ENCODE results near the gene CORO2A.
"Not testable (repeated sequence)": the region's sequence is repeated elsewhere in the genome, so short reads cannot be mapped to it uniquely, and the experiment has no call there.

Gene CORO2A

DNA sequence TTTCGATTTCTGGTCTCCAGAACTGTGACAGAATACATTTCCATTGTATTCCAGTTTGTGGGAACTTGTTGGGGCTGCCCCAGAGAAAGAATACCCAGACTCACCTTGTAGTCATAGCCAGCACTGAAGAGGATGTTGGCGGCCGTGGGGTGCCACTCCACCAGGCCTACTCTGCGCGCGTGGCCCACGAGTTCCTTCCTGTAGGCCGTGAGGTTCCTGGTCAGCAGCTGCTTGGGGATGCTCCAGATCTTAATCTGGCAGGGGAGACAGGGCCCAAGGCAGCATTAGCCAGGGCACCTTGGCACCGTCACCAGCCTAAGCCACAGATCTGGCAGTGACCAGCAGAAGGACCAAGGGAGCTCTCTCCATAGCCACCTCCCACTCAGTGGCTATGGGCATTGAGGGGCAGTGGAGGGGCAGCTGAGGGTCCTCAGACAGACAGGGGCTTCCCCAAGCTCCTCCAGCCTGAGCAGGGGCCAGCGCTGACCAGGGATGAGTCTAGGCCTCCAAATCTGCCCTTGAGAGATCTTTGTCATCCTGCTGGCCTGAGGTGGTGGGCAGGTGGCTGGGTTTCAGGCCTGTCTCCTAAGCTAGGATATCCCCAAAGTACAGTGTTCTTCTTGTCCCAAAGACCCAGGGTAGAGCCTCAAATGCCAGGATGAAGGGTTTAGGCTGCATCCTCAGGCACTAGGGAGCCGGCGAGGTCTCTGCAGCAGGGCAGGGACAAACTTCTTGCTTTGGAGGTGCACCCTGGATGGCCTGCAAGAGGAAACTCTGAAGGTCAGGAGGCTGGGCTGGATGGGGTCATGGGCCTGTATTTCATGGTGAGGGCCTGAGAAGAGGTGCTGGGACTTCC is 57.5 kb downstream of the CORO2A start:
- DNase-seq, result no peak

DNA sequence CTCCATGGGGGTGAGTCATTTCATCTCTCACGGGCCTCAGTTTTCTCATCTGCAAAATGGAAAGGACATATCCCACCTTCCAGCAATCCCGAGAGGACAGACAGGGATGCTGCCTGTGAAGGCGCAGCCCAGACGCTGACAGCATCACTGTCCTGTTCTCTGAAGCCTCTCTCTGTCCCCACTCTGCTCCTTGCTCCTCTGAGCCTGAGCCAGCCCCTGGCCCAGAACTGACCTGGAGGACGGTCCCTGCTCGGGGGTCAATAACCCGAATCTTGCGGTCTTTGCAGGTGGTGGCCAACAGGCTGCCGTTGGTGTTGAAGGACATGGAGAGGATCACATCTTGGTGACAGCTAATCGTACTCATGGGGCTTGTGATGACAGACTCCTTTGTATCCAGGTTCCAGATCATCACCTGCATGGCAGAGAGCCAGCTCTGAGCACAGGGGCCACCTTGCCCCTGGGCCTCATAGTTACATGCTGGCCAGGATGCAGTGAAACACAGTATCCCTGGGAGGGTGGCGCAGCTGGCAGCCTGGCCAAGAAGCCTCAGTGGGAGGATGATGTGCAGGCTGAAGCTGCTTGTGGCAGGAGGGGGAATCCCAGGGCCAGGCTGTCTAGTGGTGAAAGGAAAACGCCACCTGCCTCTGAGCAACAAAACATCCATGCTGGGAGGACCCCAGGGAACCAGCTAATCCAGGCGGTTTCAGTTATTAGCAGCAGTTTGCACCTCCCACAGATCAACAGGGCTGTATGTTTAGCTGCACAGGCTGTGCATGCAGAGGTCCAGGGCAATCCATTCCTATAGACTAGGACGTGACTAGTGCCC is 59.4 kb downstream of the CORO2A start:
- DNase-seq, result no peak

DNA sequence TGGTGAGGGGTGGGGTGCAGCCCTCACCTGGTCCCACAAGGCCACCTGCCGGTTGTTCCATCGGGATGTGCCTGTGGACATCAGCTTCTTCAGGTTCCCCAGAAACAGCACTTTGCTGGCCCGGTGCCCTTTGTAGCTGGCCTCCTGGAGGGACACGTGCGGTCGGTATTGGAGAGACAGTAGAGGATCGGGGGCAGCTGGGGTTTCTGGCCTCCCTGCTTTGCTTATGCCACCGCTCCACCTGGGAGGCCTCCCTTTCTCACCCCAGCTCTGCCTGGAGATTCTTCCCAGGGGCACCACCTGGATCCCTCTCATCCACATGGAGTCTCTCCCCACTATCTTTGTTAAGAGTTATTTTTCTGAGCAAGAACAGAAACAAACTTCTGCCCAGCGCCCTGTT is 60.3 kb downstream of the CORO2A start:
- DNase-seq, result no peak

- no peak for DNase-seq
Observed at GRCh38 chr9:98130576-98131228, 61.7 kb downstream of the CORO2A start.

DNA sequence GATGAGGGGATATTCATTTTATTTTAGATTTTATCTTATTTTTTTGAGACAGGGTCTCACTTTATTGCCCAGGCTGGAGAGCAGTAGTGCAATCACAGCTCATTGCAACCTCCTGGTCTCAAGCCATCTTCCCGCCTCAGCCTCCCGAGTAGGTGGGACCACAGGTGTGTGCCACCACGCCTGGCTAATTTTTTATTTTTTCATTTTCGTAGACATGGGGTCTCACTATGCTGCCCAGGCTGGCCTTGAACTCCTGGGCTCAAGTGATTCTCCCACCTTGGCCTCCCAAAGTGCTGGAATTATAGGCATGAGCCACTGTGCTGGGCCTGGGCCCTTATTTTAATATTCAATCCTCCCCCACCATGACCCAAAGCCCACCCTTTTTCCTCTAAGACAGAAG is 62.4 kb downstream of the CORO2A start:
- not testable (repeated sequence) for DNase-seq

- no peak for DNase-seq
Observed at GRCh38 chr9:98129451-98129881, 63.0 kb downstream of the CORO2A start.

DNA sequence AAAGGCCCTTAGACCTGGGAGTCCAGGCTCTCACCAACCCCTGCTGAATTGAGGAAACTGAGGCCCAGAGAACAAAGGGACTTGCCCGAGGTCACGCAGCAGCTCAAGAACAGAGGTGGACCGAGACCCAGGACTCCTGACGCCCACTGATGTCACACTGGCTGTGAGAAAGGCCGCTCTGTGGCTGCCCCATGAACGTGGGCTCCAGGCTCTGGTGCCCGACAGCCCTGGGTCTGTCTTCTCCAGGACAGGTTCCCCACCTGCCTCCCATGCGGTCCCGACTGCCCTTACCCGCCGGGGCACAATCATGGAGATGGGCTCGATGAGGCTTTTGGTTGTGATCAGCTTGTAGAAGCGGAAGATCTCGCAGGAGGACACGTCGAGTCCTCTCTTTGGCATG is 64.1 kb downstream of the CORO2A start:
- no peak for DNase-seq

GRCh38 chr9:98127226-98127625 is 65.2 kb downstream of the CORO2A start:
- no peak for DNase-seq

- no peak for DNase-seq
Observed at GRCh38 chr9:98124637-98125426, 67.6 kb downstream of the CORO2A start.

- not testable (repeated sequence) for DNase-seq
Observed at GRCh38 chr9:98124091-98124490, 68.3 kb downstream of the CORO2A start.

DNA sequence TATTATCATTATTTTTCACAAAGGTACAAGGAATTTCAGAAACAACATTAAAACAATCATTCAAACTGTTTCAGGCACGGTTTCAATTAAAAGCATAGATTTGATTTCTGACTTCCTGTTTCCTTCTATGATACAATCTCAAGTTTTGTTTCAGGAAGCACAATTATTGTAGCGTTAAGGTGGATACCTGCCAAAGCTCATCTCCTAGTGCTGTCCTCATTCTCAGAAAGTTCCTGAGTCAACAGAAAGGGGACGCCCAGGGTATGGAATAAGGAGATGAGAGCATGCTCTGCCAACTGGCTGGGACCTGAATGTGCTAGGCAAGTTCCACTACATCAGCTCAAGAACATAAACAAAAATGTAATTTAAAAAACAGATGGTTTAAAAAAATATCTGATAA is 71.4 kb downstream of the CORO2A start:
- peak; percentile 48 for DNase-seq

DNA sequence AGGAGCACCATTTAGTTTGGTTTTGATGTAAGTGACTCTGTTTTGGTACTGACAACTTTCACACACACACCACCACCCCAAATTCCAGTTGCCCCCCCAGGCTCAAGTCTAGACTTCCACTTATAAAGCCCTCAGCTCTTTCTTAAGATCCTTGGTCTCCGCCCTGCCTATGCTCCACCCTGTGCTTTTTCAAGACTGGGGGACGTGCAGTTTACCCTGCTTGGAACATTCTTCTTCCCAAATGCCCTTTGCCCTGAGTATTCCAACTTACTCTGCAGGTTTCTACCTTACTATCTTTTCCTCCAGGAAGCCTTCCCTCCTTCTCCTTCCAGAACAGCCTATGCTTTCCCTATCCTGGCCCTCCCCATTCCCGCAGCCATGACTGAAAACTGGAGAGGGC is 72.0 kb downstream of the CORO2A start:
- no peak for DNase-seq

GRCh38 chr9:98118640-98119601 is 73.5 kb downstream of the CORO2A start, which contains the start of gene TRIM14:
Gene TRIM14 (minus strand): TSS chr9:98119222. CDS start chr9:98119188, 34 bp downstream.
- DNase-seq, result peak; percentile 45

DNA sequence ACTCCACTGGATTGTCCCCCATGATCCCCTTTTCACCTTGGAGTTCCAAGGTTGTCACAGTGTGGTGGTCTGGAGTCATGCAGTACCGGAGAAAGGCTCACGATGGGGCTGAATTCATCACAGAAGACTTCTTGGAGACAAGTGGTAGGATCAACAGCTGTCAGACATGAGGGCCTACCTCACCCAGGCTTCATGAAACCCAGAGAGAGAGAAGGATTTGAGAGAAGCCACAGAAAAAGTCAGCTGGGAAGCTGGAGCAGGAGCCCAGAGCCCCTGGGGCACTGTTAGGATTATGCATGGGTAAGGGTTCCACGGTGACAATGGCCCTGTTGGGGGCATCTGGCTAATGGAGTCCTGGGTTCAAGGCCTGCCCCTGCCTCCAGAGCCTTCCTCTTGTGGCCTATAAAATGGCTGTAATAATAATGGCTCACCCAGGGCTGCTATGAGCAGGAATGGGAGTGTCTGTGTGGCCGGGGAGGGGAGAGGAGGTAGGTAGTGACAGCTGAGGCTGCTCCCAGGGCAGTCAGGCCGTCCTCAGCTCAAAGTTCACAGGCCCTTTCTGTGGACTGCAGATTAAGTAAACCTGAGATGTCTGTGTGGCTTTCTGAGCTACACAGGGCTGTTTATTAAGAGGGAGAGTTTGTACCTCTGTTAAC is 74.3 kb downstream of the CORO2A start:
- DNase-seq, result no peak

- DNase-seq, result not testable (repeated sequence)
Observed at GRCh38 chr9:98117097-98117496, 75.3 kb downstream of the CORO2A start.

GRCh38 chr9:98109052-98109451 is 83.4 kb downstream of the CORO2A start:
- no peak for DNase-seq

- no peak for DNase-seq
Observed at GRCh38 chr9:98108531-98109031, 83.9 kb downstream of the CORO2A start.

- no peak for DNase-seq
Observed at GRCh38 chr9:98107926-98108325, 84.5 kb downstream of the CORO2A start.

DNA sequence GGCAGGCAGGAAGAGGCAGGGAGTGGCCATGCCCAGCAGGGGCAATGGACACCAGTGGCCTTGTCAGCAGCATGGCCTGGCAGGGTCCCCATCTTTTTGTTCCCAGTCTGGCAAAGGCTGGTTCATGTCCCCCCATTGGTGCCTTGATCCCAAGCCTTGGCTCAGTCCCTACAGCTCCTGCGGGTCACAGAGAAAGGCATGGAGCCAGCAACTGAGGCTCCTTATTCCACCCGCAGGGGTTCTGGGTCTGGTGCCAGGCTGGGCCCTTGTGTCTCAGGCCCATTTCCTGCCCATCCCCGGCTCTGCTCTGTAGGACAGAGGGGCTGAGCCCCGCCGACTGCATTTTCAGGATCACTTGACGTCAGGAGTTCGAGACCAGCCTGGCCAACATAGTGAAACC is 87.4 kb downstream of the CORO2A start:
- no peak for DNase-seq

GRCh38 chr9:98104445-98104881 is 88.0 kb downstream of the CORO2A start:
- no peak for DNase-seq

All from femur (tissue), 1 donor.